Measurements from ENCODE around the gene RIN2. TPM values are rescaled to one million over a fixed set of nuclear protein-coding genes. Genes with fewer than 3 reads are reported as not detected.

RIN2 gene
- total RNA-seq, 1 donor = 55.7 TPM

DNA sequence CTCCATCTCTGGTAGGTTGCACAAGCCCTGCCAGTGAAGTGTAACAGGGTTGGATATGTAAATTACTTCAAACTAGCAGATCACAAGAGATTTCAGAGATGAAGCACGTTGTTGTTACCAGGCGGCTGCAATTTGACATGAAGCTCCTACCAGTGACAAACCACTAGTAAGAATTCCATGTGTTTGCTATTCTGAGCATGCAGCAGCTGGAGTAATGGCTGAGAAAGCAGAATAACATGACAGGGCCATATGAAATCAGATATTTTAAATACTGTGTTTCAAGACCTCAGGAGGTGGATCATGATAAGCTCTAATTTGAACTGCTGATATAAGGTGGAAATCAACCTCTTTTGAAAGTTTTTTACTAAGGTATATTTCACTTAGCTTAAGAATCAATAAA is 11.4 kb downstream of the RIN2 start:
- H4K20me1 ChIP-seq (ENCODE audit: insufficient read depth, low read length) = peaks cover 47% of the 10 kb centered on the region
- no peak overlapping the region for H3K4me3 ChIP-seq (ENCODE audit: insufficient read depth, low read length)
- H3K9me3 ChIP-seq (ENCODE audit: low read depth, low read length) = no peaks in the 10 kb centered on the region
- H3K79me2 ChIP-seq (ENCODE audit: insufficient read depth, low read length) = peaks cover 11% of the 10 kb centered on the region
- H3K4me1 ChIP-seq (ENCODE audit: insufficient read depth, low read length) = no peaks in the 10 kb centered on the region
- peak; percentile 63 for DNase-seq (ENCODE audit: insufficient read length, low spot score, missing footprints)
- H3K4me2 ChIP-seq (ENCODE audit: insufficient read depth, low read length) = no peak overlapping the region
- no peaks in the 10 kb centered on the region for H3K36me3 ChIP-seq (ENCODE audit: insufficient read depth, low read length)
- no peaks in the 10 kb centered on the region for H3K27me3 ChIP-seq (ENCODE audit: insufficient read depth, low read length)
- H2AFZ ChIP-seq (ENCODE audit: low read length) = no peak overlapping the region
- TF ChIP-seq, protein P1, sequence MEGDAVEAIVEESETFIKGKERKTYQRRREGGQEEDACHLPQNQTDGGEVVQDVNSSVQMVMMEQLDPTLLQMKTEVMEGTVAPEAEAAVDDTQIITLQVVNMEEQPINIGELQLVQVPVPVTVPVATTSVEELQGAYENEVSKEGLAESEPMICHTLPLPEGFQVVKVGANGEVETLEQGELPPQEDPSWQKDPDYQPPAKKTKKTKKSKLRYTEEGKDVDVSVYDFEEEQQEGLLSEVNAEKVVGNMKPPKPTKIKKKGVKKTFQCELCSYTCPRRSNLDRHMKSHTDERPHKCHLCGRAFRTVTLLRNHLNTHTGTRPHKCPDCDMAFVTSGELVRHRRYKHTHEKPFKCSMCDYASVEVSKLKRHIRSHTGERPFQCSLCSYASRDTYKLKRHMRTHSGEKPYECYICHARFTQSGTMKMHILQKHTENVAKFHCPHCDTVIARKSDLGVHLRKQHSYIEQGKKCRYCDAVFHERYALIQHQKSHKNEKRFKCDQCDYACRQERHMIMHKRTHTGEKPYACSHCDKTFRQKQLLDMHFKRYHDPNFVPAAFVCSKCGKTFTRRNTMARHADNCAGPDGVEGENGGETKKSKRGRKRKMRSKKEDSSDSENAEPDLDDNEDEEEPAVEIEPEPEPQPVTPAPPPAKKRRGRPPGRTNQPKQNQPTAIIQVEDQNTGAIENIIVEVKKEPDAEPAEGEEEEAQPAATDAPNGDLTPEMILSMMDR (IDR thresholded peaks at IDR 0.05; ENCODE audit: extremely low read depth, low read depth, low read length) = no peak
- no peak overlapping the region for H3K27ac ChIP-seq (ENCODE audit: low read depth, low read length)

DNA sequence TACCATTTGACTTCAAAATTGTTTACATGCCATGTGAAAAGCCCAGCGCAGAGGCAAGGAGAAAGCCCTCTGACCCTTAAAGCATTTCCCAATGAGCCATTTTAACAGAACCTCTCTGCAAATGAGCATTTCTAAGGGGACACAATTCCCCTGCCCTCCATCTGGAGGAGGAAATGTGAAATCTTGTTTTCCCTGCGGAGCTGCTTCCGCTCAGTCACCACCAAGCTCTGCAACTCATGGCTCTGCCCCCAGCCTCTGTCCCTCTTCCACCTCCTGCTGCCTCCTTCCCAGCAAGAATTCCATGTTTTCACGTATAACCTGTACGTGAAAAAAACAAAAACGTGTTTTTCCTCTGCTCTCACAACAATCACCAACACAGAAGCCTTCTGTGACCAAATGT is 12.3 kb downstream of the RIN2 start:
- no peak overlapping the region for H3K4me3 ChIP-seq (ENCODE audit: insufficient read depth, low read length)
- no peak overlapping the region for H3K4me2 ChIP-seq (ENCODE audit: insufficient read depth, low read length)
- no peaks in the 10 kb centered on the region for H3K9me3 ChIP-seq (ENCODE audit: low read depth, low read length)
- no peak for DNase-seq (ENCODE audit: insufficient read length, low spot score, missing footprints)
- peaks cover 2% of the 10 kb centered on the region for H3K4me1 ChIP-seq (ENCODE audit: insufficient read depth, low read length)
- TF ChIP-seq, protein P1 (IDR thresholded peaks at IDR 0.05; ENCODE audit: extremely low read depth, low read depth, low read length) = no peak
- H4K20me1 ChIP-seq (ENCODE audit: insufficient read depth, low read length) = peaks cover 42% of the 10 kb centered on the region
- no peak overlapping the region for H3K27ac ChIP-seq (ENCODE audit: low read depth, low read length)
- H2AFZ ChIP-seq (ENCODE audit: low read length) = no peak overlapping the region
- no peaks in the 10 kb centered on the region for H3K36me3 ChIP-seq (ENCODE audit: insufficient read depth, low read length)
- H3K79me2 ChIP-seq (ENCODE audit: insufficient read depth, low read length) = peaks cover 8% of the 10 kb centered on the region
- no peaks in the 10 kb centered on the region for H3K27me3 ChIP-seq (ENCODE audit: insufficient read depth, low read length)

DNA sequence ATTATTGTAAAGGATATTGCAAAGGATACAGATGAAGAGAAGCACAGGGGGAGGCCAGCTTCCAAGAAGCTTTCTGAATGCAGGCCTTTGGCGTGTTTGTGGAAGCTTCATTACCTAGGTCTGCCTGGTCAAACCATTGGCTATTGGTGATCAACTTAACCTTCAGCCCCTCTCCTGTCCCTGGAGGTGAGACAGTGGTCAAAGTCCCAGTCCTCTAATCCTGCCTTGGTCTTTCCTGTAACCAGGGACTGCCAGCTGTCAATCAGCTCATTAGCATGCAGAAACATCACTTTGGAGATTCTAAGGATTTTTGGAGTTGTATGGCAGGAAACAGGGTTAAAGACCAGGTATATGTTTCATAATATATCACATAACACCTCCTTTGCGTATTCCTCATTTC is 13.0 kb downstream of the RIN2 start:
- peaks cover 7% of the 10 kb centered on the region for H3K4me1 ChIP-seq (ENCODE audit: insufficient read depth, low read length)
- TF ChIP-seq, protein P1 (IDR thresholded peaks at IDR 0.05; ENCODE audit: extremely low read depth, low read depth, low read length) = no peak
- no peak overlapping the region for H3K27ac ChIP-seq (ENCODE audit: low read depth, low read length)
- no peak overlapping the region for H3K4me3 ChIP-seq (ENCODE audit: insufficient read depth, low read length)
- peaks cover 6% of the 10 kb centered on the region for H3K79me2 ChIP-seq (ENCODE audit: insufficient read depth, low read length)
- H3K4me2 ChIP-seq (ENCODE audit: insufficient read depth, low read length) = no peak overlapping the region
- H4K20me1 ChIP-seq (ENCODE audit: insufficient read depth, low read length) = peaks cover 37% of the 10 kb centered on the region
- H3K27me3 ChIP-seq (ENCODE audit: insufficient read depth, low read length) = no peaks in the 10 kb centered on the region
- no peak overlapping the region for H2AFZ ChIP-seq (ENCODE audit: low read length)
- no peaks in the 10 kb centered on the region for H3K9me3 ChIP-seq (ENCODE audit: low read depth, low read length)
- H3K36me3 ChIP-seq (ENCODE audit: insufficient read depth, low read length) = no peaks in the 10 kb centered on the region
- DNase-seq (ENCODE audit: insufficient read length, low spot score, missing footprints) = no peak

DNA sequence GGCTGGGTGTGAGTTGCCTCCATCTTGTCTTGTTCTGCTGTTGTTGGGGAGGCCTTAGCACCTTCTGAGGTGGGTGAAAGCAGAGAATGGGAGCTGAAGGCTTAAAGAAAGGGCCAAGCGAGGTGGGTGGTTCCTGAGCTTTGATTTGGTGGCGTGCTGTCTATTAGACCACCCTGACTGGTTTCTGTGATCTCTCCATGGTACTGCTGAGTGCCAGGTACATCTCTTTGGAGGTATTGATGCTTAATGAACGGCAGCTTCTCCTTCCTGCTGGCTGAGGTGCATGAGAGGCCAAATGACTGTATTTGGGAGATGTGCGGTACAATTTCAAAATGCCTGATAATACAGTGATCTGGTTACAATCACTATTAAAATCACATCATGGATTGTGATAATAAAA is 15.4 kb downstream of the RIN2 start:
- Histone ChIP-seq H3K27me3 (ENCODE audit: insufficient read depth, low read length) (no peaks in the 10 kb centered on the region), H3K4me2 (ENCODE audit: insufficient read depth, low read length) (no peak overlapping the region), H2AFZ (ENCODE audit: low read length) (no peak overlapping the region), H3K79me2 (ENCODE audit: insufficient read depth, low read length) (peaks cover 2% of the 10 kb centered on the region), H3K9me3 (ENCODE audit: low read depth, low read length) (no peaks in the 10 kb centered on the region), H4K20me1 (ENCODE audit: insufficient read depth, low read length) (peaks cover 26% of the 10 kb centered on the region), H3K27ac (ENCODE audit: low read depth, low read length) (no peak overlapping the region), H3K4me1 (ENCODE audit: insufficient read depth, low read length) (peaks cover 17% of the 10 kb centered on the region), H3K4me3 (ENCODE audit: insufficient read depth, low read length) (no peak overlapping the region), H3K36me3 (ENCODE audit: insufficient read depth, low read length) (no peaks in the 10 kb centered on the region)
- TF ChIP-seq, protein P1 (IDR thresholded peaks at IDR 0.05; ENCODE audit: extremely low read depth, low read depth, low read length) = no peak
- DNase-seq (ENCODE audit: insufficient read length, low spot score, missing footprints) = no peak
